HCT116 (cell line): ENCODE measurements around the gene TK2.

Experiments used
- CBX3 ChIP-seq: IDR thresholded peaks from 2 replicates; pipeline ENCODE4 v1.6.1; 2012; ENCODE audit warnings: low read depth
- CTCF ChIP-seq, 3 experiments: fragments of 200-600 bp in 1 of 3; sonication (generic) in 1 of 3; IDR thresholded peaks in 2 of 3; conservative IDR thresholded peaks in 1 of 3; 2 replicates each; pipeline ENCODE4 v1.5.1; 2012 to 2017; ENCODE audit warnings: low read depth in 2 of 3, low read length in 2 of 3, antibody characterized with exemption in 1 of 3, borderline replicate concordance in 1 of 3, control low read depth in 1 of 3, mild to moderate bottlenecking in 1 of 3, mixed read lengths in 1 of 3, mixed run types in 1 of 3, moderate library complexity in 1 of 3; ENCODE audit not compliant: insufficient read depth in 1 of 3
- ELF1 ChIP-seq: IDR thresholded peaks from 2 replicates; pipeline ENCODE4 v1.6.1; 2012; ENCODE audit warnings: low read depth, borderline replicate concordance
- FOSL1 ChIP-seq: IDR thresholded peaks from 2 replicates; pipeline ENCODE4 v1.6.1; 2012; ENCODE audit warnings: low read depth
- MAX ChIP-seq: IDR thresholded peaks from 2 replicates; pipeline ENCODE4 v1.6.1; 2012
- POLR2AphosphoS5 ChIP-seq: IDR thresholded peaks from 2 replicates; pipeline ENCODE4 v1.6.1; 2011; ENCODE audit warnings: mild to moderate bottlenecking, low read depth, low read length, moderate library complexity
- RAD21 ChIP-seq: IDR thresholded peaks from 2 replicates; pipeline ENCODE4 v1.6.1; 2012; ENCODE audit warnings: low read depth, mild to moderate bottlenecking
- SIN3A ChIP-seq: IDR thresholded peaks from 2 replicates; pipeline ENCODE4 v1.6.1; 2012; ENCODE audit warnings: low read depth
- ZNF274 ChIP-seq: fragments of 200-500 bp; sonication (Bioruptor generic); IDR thresholded peaks from 2 replicates; pipeline ENCODE4 v1.6.1; 2014; ENCODE audit warnings: mild to moderate bottlenecking, low read depth, low read length, inconsistent platforms

- no peak for TF ChIP-seq ELF1
- no peak for TF ChIP-seq FOSL1
- no peak for TF ChIP-seq CTCF (IDR thresholded peaks at IDR 0.05 in 2 of 3, conservative IDR thresholded peaks at IDR 0.05 in 1 of 3; ENCODE audit: borderline replicate concordance in 1 of 3, insufficient read depth in 1 of 3, low read depth in 2 of 3, low read length in 2 of 3)
- TF ChIP-seq POLR2AphosphoS5 = no peak
- no peak for TF ChIP-seq ZNF274
- TF ChIP-seq CBX3 = no peak
- TF ChIP-seq RAD21 = no peak
- no peak for TF ChIP-seq SIN3A
- TF ChIP-seq MAX = no peak
Observed at GRCh38 chr16:66548068-66548467, 1.9 kb downstream of the TK2 start.
